Kidney (tissue), 14 donors: ENCODE measurements around the gene SUSD4. TPM values are rescaled to one million over a fixed set of nuclear protein-coding genes. Genes with fewer than 3 reads are reported as not detected.

Experiments
- DNase-seq, 5 donors: peaks; one replicate each; pipeline ENCODE4 v3.0.0-alpha.2; 2013 to 2020
- FAIRE-seq: peaks from 2 replicates; lab custom pipeline; 2012; peaks lifted over from hg19 to GRCh38; lab: Jason Lieb, UNC
- H3K27ac ChIP-seq, 2 donors: one replicate each; pipeline ENCODE4 v1.7.0; 2013; ENCODE audit warnings: low read depth in 2 of 2, low read length in 2 of 2, inconsistent platforms in 1 of 2
- H3K27me3 ChIP-seq: one replicate; pipeline ENCODE4 v1.7.1; 2013; ENCODE audit warnings: low read length, inconsistent platforms; ENCODE audit not compliant: control insufficient read depth, insufficient read depth
- H3K36me3 ChIP-seq, 3 donors: one replicate each; pipeline versions ENCODE4 v1.7.0 to v1.7.1; 2013; ENCODE audit warnings: low read length in 3 of 3, control low read depth in 1 of 3, inconsistent platforms in 1 of 3; ENCODE audit not compliant: insufficient read depth in 3 of 3, control insufficient read depth in 2 of 3
- H3K4me1 ChIP-seq, 3 donors: one replicate each; pipeline versions ENCODE4 v1.7.0 to v1.7.1; 2013; ENCODE audit warnings: low read length in 3 of 3, inconsistent platforms in 1 of 3, low read depth in 1 of 3; ENCODE audit not compliant: control insufficient read depth in 2 of 3, insufficient read depth in 2 of 3
- H3K4me3 ChIP-seq, 3 donors: one replicate each; pipeline versions ENCODE4 v1.7.0 to v1.8.1; 2013; ENCODE audit warnings: low read length in 3 of 3, control low read depth in 1 of 3, inconsistent platforms in 1 of 3
- H3K9ac ChIP-seq, 3 donors: one replicate each; pipeline versions ENCODE4 v1.7.0 to v1.7.1; 2013; ENCODE audit warnings: low read length in 3 of 3, control low read depth in 1 of 3, inconsistent platforms in 1 of 3
- H3K9me3 ChIP-seq, 3 donors: one replicate each; pipeline versions ENCODE4 v1.7.0 to v1.7.1; 2013; ENCODE audit warnings: low read length in 3 of 3, control low read depth in 1 of 3, inconsistent platforms in 1 of 3; ENCODE audit not compliant: control insufficient read depth in 2 of 3, insufficient read depth in 1 of 3
- intact Hi-C: fragments of 100-400 bp; cut with DNase I; formaldehyde crosslinking; loops from one replicate; pipeline ENCODE4 v1.11.1; 2022
- polyA plus RNA-seq: library from polyadenylated mRNA; stranded (reverse); fragments of 350-450 nt; fragmentation: Illumina TruSeq; extraction: RNeasy Lipid Tissue Mini Kit (QIAGEN cat#74804); gene quantifications from one replicate; pipeline ENCODE4 v1.2.3, GENCODE V29; 2014; ENCODE audit warnings: low read depth, low replicate concordance; ENCODE audit not compliant: insufficient read depth
- total RNA-seq: library from RNA; stranded (reverse); fragmentation: NEBNext Ultra II Directional; extraction: Animal tissue kit (Norgen Biotek cat#: 25700); gene quantifications from one replicate; pipeline ENCODE4 v1.2.1, GENCODE V29; 2021
- TF ChIP-seq, protein P1 (sequence below): IDR thresholded peaks from 3 replicates; pipeline ENCODE4 v1.5.1; 2012; ENCODE audit warnings: mild to moderate bottlenecking, moderate library complexity, borderline replicate concordance; ENCODE audit not compliant: insufficient read depth; ENCODE audit errors: extremely low read depth
- donor health status: control.
- donor health status: control.
- donor health status: control.
- donor health status: control.
- donor health status: control.
- donor health status: DM: yes; HTN: yes; CAD: no.
- donor health status: Normal renal cell carcinoma (clear cell type).

The SUSD4 gene
- total and polyA plus RNA-seq, 2 donors from 2014 or later, result 14.0 to 23.7 TPM

DNA sequence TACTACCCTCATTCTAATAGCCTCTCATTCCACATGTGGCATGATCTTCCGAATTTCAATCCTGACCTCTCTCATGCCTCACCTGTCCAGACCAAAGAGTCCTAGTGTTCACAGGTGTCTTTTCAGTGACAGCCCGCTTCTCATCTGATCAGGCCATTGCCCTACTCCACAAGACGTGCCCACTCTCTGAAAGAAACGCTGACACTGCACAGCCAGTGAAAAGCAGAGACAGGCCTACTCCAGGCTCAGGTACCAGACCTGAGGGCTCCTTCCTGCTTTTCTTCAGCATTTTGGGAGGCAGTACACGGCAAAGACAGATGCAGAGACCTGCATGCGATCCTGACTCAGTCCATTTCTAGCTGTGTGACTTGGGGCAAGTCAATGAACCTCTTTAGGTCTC lies 43.0 kb downstream of the SUSD4 start:
- FAIRE-seq (no peak), DNase-seq (no peak)
- Histone ChIP-seq H3K9me3 (no peaks in the 10 kb centered on the region), H3K27ac (no peak overlapping the region), H3K4me1 (no peaks in the 10 kb centered on the region), H3K9ac (no peak overlapping the region), H3K4me3 (no peak overlapping the region), H3K27me3 (no peaks in the 10 kb centered on the region), H3K36me3 (no peaks in the 10 kb centered on the region)
- TF ChIP-seq, protein P1, sequence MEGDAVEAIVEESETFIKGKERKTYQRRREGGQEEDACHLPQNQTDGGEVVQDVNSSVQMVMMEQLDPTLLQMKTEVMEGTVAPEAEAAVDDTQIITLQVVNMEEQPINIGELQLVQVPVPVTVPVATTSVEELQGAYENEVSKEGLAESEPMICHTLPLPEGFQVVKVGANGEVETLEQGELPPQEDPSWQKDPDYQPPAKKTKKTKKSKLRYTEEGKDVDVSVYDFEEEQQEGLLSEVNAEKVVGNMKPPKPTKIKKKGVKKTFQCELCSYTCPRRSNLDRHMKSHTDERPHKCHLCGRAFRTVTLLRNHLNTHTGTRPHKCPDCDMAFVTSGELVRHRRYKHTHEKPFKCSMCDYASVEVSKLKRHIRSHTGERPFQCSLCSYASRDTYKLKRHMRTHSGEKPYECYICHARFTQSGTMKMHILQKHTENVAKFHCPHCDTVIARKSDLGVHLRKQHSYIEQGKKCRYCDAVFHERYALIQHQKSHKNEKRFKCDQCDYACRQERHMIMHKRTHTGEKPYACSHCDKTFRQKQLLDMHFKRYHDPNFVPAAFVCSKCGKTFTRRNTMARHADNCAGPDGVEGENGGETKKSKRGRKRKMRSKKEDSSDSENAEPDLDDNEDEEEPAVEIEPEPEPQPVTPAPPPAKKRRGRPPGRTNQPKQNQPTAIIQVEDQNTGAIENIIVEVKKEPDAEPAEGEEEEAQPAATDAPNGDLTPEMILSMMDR, result no peak
- intact Hi-C loops, result no loop called here

DNA sequence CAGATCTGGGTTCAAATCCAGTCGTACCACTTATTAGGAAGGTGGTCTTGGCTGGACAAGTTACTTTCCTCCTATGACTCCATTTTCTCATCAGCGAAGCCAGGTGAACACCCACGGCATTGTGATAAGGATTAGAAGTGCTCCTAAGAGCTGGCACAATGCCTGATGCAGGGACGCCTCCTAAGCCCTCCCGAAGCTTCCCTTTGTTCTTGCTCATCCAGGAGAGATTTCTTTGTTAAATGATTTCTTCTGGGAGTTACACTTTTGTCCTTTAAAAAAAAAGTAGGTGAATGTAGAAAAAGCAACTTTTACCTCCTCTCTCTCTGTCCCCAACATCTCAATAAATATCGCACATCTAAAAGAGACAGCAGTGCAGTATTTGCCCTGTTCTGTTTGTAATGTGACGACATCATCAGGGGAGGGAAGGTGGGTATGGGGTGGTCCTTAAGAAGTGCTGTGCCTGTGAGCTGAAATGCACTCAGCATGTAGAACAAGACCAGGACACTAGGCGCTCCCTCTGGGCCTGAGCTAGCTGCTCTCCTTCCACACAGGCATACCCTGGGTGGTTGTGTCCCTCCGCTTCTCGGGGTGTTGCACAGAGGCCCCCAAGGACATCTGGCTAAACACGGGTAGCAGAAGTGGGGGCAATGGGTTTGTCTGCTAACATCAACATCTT lies 43.9 kb downstream of the SUSD4 start:
- FAIRE-seq, result no peak

DNA sequence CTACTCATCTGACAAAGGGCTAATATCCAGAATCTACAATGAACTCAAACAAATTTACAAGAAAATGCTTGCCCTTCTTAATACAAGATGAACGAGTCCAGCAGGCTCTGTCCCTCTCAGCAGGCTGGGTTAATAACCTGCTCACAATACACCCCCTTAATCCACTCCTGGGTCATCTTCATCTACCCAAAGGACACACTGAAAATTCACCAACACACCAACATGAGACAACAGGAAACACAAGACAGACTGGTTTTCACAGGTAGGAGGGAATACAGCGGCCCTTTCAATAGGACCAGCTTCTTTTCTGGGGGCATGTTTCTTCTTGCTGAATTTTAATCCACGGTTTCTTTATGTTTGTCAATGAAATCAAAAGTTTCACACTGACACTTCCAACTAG lies 44.6 kb downstream of the SUSD4 start:
- Histone ChIP-seq H3K27me3 (no peaks in the 10 kb centered on the region), H3K4me3 (no peak overlapping the region), H3K36me3 (no peaks in the 10 kb centered on the region), H3K4me1 (no peaks in the 10 kb centered on the region), H3K9ac (no peak overlapping the region), H3K9me3 (no peaks in the 10 kb centered on the region), H3K27ac (no peak overlapping the region)
- intact Hi-C loops, result no loop called here
- FAIRE-seq (no peak), DNase-seq (no peak)
- TF ChIP-seq, protein P1, result no peak

More for the DNA sequence above, 43.9 kb downstream of the SUSD4 start:
- H3K9me3 ChIP-seq, result no peaks in the 10 kb centered on the region
- no peaks in the 10 kb centered on the region for H3K4me1 ChIP-seq
- intact Hi-C loops, result no loop called here
- DNase-seq, result no peak
- no peak overlapping the region for H3K27ac ChIP-seq
- H3K9ac ChIP-seq, result no peak overlapping the region
- H3K27me3 ChIP-seq, result no peaks in the 10 kb centered on the region
- TF ChIP-seq, protein P1, result no peak
- no peak overlapping the region for H3K4me3 ChIP-seq
- no peaks in the 10 kb centered on the region for H3K36me3 ChIP-seq
